Ishikawa (cell line): ENCODE results near the gene SS18L1.

Experiments used
- CEBPB ChIP-seq: IDR thresholded peaks from 2 replicates; pipeline ENCODE4 v1.6.1; 2012
- CREB1 ChIP-seq: IDR thresholded peaks from 2 replicates; pipeline ENCODE4 v1.6.1; 2012; ENCODE audit warnings: low read depth
- EGR1 ChIP-seq: IDR thresholded peaks from 2 replicates; pipeline ENCODE4 v1.6.1; 2012
- EP300 ChIP-seq: IDR thresholded peaks from 2 replicates; pipeline ENCODE4 v1.6.1; 2012; ENCODE audit warnings: borderline replicate concordance
- FOXM1 ChIP-seq: IDR thresholded peaks from 2 replicates; pipeline ENCODE4 v1.6.1; 2012; ENCODE audit warnings: low read depth, borderline replicate concordance
- NFIC ChIP-seq: IDR thresholded peaks from 2 replicates; pipeline ENCODE4 v1.6.1; 2012
- RAD21 ChIP-seq: IDR thresholded peaks from 2 replicates; pipeline ENCODE4 v1.6.1; 2012; ENCODE audit warnings: low read depth
- TAF1 ChIP-seq: IDR thresholded peaks from 2 replicates; pipeline ENCODE4 v1.6.1; 2012; ENCODE audit warnings: low read depth, mild to moderate bottlenecking
- TCF12 ChIP-seq: IDR thresholded peaks from 2 replicates; pipeline ENCODE4 v1.6.1; 2012; ENCODE audit warnings: low read depth
- TEAD4 ChIP-seq: IDR thresholded peaks from 2 replicates; pipeline ENCODE4 v1.6.1; 2012
- YY1 ChIP-seq: IDR thresholded peaks from 2 replicates; pipeline ENCODE4 v1.6.1; 2012; ENCODE audit warnings: low read depth
- ZBTB7A ChIP-seq: IDR thresholded peaks from 2 replicates; pipeline ENCODE4 v1.6.1; 2012; ENCODE audit warnings: low read depth
- TF ChIP-seq, protein P1 (sequence below): IDR thresholded peaks from 2 replicates; pipeline ENCODE4 v1.6.1; 2012; ENCODE audit warnings: low read depth, mild to moderate bottlenecking
- TF ChIP-seq, protein P2 (sequence below): IDR thresholded peaks from 2 replicates; pipeline ENCODE4 v1.6.1; 2012
- TF ChIP-seq, protein P3 (sequence below): IDR thresholded peaks from 2 replicates; pipeline ENCODE4 v1.6.1; 2012

SS18L1 gene

DNA sequence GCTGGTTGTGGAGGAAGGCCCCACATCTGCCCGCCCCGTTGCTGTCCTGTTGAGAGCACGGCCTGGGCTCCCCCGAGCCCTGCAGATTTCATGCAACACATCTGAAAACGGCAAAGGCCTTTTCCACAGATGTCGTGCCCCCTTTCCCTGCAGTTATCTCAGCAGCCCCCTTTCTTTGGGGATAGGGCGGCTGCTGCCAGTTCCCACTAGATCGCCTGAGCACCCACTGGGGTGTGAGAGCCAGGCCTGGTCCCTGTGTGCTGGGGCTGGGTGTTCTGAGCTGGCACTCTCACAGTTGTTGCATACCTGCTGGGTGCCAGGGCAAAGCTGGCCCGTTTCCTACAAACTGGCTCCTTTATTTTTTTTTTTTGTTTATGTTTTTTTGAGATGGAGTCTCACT is 27.0 kb downstream of the SS18L1 start:
- TF ChIP-seq EGR1 = no peak

DNA sequence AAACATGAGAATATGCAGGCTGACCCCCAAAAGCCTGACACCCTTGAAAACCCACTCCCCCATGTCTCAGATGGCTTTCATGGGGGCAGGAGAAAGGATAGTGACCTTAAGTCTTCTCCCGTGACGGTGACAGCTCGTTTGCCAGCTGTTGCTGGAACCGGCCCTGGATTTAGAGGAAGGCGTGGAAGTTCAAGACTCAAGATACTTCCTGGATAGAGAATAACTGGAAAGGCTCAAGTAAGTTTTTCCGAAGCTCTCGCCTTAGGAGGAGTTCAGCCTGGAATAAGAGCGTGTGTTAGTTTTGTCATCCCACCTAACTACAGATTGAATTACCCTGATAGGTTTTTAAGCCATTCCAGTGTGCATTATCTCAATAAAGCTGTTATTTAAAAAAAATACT is 27.7 kb downstream of the SS18L1 start:
- TF ChIP-seq, protein P1, sequence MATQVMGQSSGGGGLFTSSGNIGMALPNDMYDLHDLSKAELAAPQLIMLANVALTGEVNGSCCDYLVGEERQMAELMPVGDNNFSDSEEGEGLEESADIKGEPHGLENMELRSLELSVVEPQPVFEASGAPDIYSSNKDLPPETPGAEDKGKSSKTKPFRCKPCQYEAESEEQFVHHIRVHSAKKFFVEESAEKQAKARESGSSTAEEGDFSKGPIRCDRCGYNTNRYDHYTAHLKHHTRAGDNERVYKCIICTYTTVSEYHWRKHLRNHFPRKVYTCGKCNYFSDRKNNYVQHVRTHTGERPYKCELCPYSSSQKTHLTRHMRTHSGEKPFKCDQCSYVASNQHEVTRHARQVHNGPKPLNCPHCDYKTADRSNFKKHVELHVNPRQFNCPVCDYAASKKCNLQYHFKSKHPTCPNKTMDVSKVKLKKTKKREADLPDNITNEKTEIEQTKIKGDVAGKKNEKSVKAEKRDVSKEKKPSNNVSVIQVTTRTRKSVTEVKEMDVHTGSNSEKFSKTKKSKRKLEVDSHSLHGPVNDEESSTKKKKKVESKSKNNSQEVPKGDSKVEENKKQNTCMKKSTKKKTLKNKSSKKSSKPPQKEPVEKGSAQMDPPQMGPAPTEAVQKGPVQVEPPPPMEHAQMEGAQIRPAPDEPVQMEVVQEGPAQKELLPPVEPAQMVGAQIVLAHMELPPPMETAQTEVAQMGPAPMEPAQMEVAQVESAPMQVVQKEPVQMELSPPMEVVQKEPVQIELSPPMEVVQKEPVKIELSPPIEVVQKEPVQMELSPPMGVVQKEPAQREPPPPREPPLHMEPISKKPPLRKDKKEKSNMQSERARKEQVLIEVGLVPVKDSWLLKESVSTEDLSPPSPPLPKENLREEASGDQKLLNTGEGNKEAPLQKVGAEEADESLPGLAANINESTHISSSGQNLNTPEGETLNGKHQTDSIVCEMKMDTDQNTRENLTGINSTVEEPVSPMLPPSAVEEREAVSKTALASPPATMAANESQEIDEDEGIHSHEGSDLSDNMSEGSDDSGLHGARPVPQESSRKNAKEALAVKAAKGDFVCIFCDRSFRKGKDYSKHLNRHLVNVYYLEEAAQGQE = no peak
- no peak for TF ChIP-seq YY1
- TF ChIP-seq NFIC = no peak
- TF ChIP-seq TCF12 = no peak
- TF ChIP-seq TAF1 = no peak
- no peak for TF ChIP-seq FOXM1
- TF ChIP-seq TEAD4 = no peak
- TF ChIP-seq CEBPB = no peak
- TF ChIP-seq RAD21 = no peak
- TF ChIP-seq, protein P2, sequence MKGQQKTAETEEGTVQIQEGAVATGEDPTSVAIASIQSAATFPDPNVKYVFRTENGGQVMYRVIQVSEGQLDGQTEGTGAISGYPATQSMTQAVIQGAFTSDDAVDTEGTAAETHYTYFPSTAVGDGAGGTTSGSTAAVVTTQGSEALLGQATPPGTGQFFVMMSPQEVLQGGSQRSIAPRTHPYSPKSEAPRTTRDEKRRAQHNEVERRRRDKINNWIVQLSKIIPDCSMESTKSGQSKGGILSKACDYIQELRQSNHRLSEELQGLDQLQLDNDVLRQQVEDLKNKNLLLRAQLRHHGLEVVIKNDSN = no peak
- no peak for TF ChIP-seq CREB1
- TF ChIP-seq, protein P3, sequence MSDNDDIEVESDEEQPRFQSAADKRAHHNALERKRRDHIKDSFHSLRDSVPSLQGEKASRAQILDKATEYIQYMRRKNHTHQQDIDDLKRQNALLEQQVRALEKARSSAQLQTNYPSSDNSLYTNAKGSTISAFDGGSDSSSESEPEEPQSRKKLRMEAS = no peak
- TF ChIP-seq EP300 = no peak
- no peak for TF ChIP-seq ZBTB7A
- TF ChIP-seq EGR1 = no peak

DNA sequence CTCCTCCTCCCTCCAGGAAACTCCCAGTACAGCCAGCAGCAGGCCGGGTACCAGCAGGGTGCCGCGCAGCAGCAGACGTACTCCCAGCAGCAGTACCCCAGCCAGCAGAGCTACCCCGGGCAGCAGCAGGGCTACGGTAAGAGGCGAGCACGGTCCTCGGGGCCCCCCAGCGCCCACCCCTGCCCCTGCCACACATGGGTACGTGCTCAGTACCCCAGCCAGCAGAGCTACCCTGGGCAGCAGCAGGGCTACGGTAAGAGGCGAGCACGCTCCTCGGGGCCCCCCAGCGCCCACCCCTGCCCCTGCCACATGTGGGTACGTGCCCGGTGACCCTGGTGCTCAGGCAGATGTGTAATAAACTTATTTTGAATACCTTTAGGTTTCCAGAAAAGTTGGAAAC is 29.1 kb downstream of the SS18L1 start:
- TF ChIP-seq, protein P2 = no peak
- TF ChIP-seq EP300 (no peak), TAF1 (no peak), CEBPB (no peak), FOXM1 (no peak), TCF12 (no peak), RAD21 (no peak), TEAD4 (no peak), ZBTB7A (no peak)

DNA sequence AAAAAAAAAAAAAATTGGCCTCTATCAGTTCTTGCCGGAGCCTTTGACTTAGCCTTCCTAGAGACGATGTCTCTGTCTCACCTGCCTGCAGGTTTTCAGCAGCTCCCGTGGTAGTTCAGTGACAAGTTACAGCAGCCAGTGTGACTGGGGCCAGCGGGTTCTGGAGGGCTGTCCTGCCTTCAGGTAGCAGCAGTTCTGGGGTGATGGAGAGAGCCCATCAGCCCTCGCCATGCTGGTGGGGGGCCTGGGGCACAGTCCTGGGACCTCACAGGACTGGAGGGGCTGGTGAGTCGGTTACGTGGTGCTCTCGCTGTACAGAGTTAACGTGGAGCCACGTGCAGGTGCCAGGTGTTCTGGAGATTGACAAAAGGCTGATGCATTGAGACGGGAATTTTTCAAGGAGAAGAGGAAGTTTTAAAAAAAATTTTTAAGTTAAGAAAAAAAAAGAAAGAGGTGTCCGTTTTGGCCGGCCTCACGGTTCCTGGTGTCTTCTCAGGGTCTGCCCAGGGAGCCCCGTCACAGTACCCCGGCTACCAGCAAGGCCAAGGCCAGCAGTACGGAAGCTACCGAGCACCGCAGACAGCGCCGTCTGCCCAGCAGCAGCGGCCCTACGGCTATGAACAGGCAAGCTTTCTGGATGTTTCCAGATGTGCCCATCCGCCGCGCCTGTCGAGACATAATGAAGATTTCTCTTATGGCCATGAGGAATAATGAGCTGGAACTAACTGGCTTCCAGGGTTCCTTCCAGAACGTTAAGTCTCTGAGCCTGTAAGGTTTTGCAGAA is 30.6 kb downstream of the SS18L1 start:
- TF ChIP-seq CEBPB = no peak
- TF ChIP-seq FOXM1 = no peak
- no peak for TF ChIP-seq NFIC
- no peak for TF ChIP-seq TCF12
- TF ChIP-seq, protein P2 = no peak
- TF ChIP-seq, protein P1 = no peak
- TF ChIP-seq YY1 = no peak
- TF ChIP-seq ZBTB7A = no peak
- TF ChIP-seq TEAD4 = no peak
- TF ChIP-seq TAF1 = no peak
- no peak for TF ChIP-seq EGR1
- TF ChIP-seq RAD21 = no peak
- no peak for TF ChIP-seq CREB1
- TF ChIP-seq, protein P3 = no peak
- no peak for TF ChIP-seq EP300

DNA sequence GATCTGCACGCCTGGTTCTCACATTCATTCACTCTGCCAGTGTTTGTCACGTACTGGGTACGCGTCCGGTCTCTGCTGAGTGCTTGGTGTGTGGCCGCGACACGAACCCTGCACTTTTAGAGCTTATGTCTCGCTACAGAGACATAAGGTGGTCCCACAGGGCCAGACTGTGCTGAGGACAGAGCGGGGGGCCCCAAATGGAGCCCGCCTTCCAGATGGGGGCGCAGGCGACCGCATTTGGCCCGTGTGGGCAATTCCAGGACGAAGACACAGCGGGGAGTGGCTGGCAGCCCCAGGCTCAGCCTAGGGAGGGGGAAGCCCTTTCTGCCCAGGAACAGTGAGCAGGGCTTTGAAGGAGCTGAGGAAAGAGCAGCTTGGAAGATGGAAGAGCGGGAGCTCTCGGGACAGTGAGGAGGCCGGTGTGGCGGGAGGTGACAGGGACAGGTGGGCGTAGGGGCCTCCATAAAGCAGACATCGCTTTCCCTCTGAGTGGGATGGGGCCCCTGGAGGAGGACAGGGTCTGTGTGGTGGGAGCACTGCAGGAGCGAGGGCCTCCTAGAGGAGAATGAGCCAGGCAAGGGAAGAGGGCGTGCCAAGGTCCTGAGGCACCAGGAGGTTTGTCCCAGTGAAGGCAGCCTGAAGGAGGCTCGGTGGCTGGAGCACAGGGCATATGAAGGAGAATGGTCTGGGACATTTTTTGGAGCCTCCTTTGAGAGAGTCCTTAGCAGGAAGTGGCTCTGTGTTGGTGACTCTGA is 31.5 kb downstream of the SS18L1 start:
- TF ChIP-seq YY1 = no peak
- no peak for TF ChIP-seq CREB1
- TF ChIP-seq EGR1 = no peak
- TF ChIP-seq CEBPB = no peak
- TF ChIP-seq, protein P2 = no peak
- TF ChIP-seq, protein P3 = no peak
- TF ChIP-seq EP300 = no peak
- TF ChIP-seq, protein P1 = no peak
- TF ChIP-seq TAF1 = no peak
- no peak for TF ChIP-seq ZBTB7A
- TF ChIP-seq TEAD4 = no peak
- TF ChIP-seq NFIC = no peak
- TF ChIP-seq RAD21 = no peak
- no peak for TF ChIP-seq TCF12
- no peak for TF ChIP-seq FOXM1
